Umbilical cord (tissue), 2 donors: ENCODE measurements around the gene CERS1. TPM values are rescaled to one million over a fixed set of nuclear protein-coding genes. Genes with fewer than 3 reads are reported as not detected.

Experiments used
- DNase-seq: peaks from one replicate; pipeline ENCODE4 v3.0.0-alpha.2; 2015; ENCODE audit warnings: low spot score
- total RNA-seq: library from RNA; depleted of rRNA; stranded (reverse); fragments of >200 nt; gene quantifications from one replicate; pipeline ENCODE4 v1.2.3, GENCODE V29; 2014; ENCODE audit warnings: low replicate concordance; ENCODE audit not compliant: insufficient read depth

The CERS1 gene
- total RNA-seq, 1 donor from 2014 or later = not detected

DNA sequence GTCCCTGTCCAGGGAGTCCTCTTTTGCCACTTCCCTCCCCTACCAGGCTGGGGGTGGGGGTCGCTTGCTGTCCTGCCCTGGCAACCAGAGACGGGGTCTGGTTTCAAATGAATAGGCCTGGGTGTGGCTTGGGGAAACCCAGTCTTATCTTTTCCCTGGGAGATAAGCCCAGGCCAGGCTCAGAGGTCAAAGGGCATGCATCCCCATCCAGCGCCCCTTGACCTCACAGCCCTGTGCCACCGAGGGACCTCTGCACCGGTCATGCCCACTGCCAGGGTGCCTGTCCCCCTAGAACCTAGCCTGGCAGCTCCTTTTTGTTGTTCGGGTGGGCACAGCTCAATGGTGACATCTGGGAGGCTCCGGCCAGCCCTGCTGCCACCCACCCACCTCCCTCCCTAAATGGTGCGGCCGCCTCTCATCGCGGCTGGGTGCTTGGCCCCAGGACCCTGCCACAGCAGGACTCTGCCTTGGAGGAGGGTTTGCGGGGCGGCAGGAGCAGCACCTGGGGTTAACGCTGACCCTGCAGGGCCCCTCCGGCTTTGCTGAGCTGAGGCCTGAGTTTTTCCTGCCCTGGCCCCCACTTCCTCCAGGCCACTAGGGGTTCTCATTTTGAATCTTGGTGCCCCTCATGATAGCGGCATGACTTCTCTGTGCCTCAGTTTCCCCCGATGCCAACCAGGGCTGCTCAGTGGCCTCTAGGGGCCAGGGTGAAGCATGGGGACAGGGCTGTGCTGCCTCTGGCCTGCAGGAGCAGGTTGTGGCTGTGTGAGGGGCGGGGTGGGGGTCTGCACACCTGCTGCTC is 2.9 kb upstream of the CERS1 start:
- no peak for DNase-seq

DNA sequence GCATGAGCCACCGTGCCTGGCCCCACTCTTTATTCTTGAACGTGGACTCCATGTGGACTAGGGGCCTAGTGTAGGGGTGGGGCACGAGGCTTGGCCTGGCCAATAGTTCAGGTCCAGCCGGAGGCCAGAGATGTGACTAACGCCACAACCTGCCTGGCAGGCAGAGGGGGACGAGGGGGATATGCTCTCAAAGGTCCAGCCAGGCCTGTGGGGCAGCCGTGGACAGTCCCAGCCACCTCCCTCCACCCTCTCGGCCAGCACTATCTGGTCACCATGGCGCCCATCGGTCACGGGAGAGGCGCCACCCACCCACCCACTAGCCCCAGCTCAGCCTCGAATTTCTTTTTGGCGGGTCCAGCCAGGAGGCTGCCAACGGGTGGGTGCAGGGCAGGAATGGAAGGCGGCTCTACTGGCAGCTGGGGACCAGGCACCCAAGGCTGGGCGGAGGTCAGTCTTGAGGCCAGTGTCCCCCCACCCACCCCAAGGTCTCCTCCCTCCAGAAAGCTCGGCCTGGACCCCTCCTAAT is 2.2 kb upstream of the CERS1 start:
- DNase-seq = no peak

DNA sequence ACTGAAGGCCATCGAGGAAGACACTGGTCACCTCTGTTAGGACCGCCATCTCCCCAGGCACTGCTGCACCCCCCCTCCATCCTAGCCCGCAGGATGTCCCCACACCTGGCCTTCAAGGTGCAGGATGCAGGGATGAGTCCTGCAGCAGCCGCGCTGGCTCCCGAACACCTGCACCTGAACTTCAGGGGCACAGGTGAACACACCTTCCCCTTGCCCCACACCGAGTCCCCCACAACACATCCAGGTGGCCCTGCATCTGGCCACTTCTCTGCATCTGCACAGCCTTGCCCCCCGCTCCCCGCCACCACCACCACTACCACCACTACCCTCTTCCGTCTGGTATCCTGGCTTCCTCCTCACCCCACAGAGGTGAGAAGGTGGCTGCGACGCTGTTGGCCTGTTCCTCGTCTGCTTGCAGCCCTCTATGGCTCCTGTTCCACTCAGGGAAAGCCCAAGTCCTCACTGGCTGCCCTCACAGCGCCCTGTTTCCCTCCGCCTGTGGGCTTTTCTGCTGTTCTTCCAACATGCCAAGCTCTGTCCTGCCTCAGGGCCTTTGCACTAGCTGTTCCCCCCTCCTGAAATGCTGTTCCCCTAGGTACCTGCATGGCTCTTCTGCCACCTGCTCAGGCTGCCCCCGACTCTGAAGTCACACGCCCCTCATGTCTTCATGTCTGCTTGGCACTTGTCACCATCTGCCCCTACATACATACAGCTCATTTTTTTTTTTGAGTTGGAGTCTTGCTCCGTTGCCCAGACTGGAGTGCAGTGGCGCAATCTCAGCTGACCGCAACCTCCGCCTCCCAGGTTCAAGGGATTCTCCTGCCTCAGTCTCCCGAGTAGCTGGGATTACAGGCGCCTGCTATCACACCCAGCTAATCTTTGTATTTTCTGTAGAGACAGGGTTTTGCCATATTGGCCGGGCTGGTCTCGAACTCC is 1.4 kb upstream of the CERS1 start:
- DNase-seq = no peak

DNA sequence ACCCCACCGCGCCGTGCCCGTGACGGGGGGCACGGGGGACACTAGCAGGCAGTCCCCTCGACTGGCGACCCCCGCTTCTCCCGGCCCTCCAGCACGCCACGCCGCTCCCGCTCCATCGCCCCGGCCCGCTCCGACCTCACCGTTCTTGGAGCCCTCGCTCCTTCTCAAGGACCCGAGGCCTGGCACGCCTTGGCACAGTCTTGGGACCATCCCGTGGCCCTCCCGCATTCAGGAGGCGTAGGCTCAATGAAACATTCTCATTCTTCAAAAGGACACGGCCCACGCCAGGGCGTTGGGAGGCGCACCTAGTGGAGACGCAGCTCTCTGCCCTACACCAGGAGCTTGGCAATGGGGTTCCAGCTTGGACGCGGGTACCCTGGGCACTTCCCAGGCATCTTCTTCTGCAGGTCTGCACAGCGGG is 473 bp upstream of the CERS1 start:
- no peak for DNase-seq

DNA sequence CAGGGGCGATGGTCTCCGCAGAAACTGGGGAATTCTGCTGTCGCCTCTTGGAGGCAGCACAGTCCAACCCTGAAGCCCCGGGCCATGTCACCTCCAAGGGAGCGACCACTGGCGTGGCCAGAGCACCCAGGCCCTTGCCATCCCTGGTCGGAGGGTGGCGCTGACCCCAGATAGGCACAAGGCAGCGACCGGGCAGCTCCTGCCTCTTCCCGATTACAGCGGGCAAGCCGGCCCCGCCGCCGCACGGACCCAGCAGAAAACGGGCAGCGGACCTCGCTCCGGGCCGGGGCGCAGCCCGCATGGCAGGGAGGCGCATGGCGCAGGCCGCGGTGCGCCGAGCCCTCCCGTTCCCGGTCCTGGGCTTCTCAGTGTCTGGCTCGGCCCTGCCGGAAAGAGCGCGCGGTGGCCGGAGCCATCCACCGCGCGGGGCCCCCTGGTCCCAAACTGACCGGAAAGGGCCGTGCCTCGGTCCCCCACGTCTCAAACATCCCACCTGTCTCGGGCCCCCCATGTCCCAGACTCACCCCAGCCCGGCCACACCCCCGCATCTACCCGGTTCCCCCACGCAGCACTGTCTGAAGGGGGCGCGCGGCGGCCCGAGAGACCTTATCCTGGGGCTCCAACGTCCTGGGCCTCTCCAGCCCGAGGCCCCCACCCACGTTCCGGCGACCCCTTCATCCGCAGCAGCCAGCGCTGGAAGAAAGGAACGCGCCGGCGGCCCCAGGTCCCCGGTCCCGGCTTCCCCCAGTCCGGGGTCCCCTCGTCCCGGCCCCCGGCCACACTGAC is 727 bp downstream of the CERS1 start:
- peak; percentile 19 for DNase-seq

DNA sequence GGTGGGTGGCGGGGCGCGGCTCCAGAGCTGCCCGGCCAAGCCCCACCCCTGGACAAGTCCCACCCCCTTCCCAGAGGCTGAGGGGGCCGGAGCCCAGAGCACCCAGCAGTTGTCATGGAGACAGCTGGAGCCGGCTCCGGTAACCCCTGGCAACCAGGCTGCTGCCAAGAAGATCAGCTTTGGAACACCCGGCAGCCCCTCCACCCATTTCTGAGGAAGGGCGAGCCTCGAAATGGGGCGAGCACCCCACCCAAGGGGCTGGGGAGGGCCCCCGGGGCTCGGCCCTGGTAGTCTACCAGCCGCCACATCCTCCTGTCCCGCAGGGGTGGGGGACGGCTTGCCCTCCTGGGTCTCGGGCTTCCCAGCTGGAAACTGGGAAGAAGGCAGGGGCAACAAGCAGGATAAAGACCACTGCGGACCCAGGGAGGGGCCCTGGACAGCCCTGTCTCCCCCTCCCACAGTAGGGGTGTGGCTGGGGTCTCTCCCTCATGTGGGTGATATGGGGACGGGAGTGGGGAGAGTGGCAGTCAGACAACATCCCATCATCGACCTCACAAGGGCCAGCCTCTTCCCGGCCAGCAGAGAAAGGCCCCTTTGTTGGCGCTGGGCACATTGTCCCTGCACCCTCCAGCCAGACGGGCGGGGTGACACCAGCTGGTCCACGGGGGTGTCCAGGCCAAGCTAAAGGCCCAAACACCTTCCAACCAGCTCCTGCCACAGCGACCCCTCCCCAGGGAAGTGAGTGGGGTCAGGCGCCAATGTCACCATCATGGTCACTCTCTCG is 1.5 kb downstream of the CERS1 start:
- peak; percentile 66 for DNase-seq

DNA sequence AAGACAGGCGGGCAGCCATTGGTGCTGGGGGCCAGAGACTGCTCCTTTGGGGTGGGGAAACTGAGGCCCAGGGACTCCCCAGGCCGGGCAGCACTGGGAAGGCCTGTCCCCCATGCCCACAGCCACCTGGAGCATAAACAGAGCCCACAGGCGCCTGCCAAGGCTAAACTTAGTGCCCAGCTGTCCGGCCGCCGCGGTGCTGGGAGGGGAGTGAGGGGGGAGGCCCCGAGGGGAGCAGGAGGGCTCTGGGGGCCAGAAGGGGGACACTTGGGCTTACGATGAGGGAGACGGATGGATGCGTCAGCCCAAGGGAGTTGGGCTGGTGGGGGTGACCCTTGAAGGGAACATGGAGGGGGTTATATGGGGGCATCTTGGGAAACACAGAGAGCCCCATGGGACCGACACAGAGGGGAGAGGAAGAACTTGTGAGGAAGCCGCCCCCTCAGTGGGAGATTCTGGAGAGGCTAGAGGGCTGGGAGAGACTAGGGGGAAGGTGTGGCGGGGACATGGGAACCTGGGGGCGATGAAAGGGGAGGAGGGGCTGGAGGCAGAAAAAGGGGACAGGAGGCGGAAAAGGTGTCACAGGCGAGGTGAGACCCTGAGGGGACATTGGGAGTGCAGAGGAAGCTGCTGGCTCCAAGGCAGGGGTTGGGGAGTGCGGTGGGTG is 2.2 kb downstream of the CERS1 start:
- DNase-seq = no peak

DNA sequence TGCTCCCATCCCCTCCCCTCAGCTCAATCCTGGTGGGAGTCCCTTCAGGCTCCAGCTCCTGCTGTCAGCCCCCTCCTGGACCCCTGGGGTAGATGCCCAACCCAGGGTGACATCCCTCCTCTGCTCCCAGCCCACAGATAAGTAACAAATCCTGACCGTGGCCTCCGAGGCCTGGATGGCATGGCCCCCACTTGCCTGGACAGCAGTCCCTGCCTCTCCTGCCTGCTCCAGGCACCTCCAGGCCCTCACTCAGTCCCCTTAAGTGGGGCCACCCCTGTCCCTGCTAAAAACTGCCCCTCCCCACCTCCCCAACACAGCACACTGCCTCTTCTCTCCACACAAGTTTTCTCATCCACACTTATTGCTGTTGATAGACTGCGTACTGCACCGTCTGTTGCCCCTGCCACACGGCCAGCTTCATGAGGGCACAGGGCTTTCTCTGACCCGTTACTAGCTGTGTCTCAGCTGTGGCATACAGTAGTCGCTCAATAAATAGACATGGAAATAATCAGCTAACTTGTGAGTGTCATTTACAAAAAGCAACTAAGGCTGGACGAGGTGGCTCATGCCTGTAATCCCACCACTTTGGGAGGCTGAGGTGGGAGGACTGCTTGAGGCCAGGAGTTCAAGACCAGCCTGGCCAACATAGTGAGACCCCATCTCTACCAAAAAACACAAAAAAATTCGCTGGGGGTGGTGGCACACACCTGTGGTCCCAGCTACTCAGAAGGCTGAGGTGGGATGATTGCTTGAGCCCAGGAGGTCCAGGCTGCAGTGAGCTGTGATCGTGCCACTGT is 5.8 kb downstream of the CERS1 start:
- no peak for DNase-seq

DNA sequence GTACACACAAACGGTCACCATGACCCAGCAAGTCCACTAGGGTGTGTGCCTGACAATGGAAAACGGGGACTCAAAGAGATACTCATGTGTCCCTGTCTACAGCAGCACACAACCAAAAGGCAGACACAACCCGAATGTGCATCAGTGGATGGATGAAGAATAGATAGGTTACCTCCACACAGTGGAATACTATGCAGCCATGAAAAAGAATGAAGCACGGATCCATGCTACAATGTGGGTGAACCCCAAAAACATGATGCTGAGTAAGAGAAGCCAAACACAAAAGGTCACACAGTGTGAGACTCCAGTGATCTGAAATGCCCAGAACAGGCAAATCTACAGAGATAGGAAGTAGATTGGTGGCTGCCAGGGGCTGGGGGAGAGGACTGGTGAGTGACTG is 9.0 kb downstream of the CERS1 start:
- DNase-seq = no peak

DNA sequence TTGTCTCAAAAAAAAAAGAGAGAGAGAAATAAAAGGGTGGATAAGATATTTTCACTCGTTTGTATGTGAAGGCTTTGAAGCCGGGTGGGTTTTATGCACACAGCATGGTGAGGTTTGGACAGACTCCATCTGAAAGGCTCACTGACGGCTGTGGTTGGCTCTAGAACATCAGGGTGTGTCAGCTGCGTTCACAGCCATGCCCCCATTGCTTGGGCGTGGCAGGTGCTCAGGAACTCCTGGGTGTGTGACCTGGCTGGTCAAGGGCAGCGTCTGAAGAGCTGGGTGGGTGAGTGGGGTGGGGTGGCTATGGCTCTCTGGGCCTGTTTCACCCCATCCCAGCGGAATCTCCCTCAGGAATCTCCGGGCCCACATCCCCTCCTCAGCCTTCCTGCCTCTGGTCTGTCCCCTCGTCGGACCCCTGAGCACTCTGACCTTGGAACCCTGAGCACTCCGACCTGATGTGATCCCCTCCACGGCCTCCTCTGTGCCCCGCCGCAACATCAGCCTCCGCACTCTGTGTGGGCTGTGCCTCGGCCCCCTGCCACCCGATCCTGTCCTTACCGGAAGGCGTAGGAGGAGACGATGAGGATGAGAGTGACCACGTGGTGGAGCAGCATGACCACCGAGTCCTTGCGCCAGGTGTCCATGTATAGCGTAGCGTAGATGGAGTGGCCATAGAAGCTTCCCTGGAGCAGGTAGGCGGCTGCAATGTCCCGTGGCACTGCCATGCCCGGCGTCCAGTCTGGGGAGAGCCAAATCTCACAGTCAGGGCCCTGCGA is 12.2 kb downstream of the CERS1 start:
- no peak for DNase-seq

DNA sequence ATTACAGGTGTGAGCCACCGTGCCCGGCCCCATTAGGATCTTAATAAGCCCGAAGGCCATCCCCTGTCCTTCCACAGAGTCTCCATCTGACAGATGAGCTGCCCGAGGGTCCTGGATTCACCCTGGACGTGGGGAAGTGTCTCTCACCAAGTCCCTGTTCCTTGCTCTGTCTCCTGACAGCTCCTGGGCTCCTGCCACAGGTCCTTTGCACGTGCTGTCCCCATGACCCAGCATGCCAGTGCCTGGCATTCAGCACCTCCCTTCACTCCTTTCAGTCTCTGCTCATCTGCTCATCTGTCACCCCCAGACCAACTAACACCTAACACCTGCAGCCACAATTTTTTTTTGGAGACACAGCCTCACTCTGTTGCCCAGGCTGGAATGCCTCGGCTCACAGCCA is 14.5 kb downstream of the CERS1 start:
- no peak for DNase-seq

DNA sequence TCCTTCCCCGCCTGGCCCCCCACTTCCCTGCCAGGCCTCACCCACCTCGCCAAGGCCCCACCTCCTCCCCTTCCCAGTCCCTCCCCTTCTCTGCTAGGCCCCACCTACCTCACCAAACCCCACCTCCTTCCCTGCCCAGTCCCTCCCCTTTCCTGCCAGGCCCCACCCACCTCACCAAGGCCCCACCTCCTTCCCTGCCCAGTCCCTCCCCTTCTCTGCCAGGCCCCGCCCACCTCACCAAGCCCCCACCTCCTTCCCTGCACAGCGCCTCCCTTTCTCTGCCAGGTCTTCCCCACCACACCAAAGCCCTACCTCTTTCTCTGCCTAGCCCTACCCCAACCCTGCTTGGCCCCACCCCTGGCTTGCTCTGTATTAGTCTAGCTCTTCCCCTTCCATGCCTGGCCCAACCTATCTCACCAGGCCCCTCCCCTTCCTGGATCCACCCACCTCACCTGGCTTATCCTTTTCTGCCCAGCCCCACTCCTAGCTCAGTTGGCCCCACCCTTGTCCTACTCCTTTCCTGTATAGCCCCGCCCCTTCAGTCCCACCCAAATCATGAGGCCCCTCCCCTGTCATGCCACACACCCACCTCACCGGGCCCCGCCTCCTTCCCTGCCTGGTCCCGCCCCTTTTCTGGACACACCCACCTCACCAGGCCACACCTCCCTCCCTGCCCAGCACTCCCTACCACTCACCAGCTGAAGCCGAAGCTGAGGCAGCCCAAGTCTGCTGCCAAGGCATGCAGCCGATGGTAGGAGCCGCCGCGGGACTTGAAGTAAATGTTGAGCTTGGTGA is 16.2 kb downstream of the CERS1 start:
- no peak for DNase-seq

DNA sequence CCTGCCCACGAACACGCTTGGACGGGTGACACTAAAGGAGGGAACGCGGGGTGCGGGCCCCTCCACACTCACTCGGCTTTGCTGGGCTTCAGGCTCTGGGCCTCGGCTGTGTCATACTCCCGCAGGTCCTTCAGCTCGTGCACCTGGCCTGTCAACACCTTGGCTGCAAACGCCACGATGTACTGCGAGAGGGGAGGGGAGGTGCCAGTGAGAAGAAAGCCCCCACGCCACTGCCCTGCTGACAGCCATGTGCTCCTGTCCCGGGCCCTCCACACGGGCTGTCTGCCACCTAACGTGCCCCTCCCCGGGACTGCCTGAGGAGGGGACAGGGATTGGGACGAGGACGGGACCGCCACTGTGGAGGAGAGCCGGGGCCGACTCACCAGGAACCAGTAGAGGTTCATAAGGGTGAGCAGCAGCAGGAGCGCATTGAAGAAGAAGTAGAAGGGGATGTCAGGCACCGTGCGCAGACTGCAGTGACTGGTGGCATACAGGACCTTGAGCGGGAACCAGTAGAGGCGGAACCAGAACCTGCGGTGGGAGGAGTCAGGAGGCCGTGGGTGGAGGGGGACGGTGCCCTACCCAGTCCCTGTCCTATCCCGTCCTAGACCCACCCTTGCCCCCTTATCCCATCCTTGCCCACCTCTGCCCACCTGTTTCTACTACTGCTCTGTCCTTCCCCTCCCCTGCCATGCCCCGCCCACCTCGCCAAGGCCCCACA is 16.9 kb downstream of the CERS1 start:
- DNase-seq = no peak

DNA sequence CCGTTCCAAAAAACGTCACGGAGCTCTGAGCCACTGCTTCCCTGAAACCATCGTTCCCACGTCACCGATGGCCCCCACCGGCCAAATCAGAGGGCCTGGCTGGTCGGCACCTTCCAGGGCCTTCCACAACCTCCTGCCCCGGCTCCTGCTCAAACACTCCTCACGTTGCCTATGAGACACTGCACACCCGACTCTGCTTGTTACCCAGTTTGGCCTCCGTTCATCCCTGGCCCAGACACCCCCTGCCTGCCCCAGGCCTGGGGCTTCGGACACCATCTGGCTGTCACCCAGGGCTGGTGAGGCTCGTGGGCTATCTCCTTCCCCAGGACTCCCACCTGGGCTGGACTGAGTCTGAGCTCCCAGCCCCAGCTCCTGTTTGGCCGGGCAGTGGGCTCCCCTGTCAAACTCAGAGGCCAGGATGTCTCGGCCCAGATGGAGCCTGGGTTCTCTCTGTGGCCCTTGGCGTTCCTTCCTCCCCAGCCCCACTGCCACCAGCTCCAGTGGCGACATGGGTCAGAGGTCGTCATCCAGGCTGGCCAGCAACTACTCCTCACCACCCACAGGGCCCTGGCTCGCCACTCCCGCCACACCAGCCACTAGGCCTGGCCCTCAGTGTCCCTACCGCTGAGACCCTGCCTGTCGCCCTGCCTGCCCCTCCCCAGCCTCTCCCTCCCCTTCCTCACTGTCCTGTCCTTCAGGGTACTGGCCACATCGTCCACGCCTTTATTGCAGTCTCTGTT is 17.7 kb downstream of the CERS1 start:
- DNase-seq = no peak

DNA sequence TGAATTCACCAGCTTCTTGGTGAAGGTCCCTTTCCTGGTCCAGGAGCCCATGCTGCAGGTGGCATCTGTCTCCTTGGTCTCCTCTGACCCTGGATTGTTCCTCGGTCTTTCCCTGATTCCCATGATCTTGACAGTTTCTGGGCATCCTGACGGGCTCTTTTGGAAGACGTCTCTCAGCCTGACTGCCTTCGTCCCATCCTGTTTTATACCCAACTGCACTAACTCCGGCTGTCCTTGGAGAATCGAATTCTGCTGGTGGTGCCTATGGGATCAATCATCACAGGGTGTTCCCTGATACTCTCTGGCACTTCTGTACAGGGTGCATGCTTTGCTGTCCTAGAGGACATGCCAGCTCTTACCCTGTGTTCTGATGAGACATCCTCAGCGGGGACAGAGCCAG is 19.1 kb downstream of the CERS1 start:
- DNase-seq = no peak

DNA sequence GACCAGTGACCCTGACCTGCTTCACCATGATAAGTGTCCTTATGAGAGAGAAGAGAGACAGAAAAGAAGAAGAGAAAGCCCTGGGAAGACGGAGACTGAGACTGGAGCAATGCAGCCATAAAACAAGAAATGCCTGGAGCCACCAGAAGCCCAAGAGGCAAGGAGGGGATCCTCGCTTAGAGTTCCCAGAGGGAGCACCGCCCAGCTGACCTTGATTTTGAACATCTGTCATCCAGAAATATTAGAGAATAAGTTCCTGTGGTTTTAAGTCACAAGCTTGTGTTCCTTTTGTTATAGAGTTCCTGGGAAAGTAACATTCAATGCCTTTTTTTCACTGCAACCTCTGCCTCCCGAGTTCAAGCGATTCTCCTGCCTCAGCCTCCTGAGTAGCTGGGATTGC is 20.2 kb downstream of the CERS1 start:
- no peak for DNase-seq
